IMR-90 (cell line): ENCODE measurements around the gene AGAP1. TPM values are rescaled to one million over a fixed set of nuclear protein-coding genes. Genes with fewer than 3 reads are reported as not detected.

ENCODE experiments used
- ATAC-seq: fragments of 200-7000 bp; cut with Tn5 transposase; 2 replicates; pipeline ENCODE4 v1.9.1; 2020; ENCODE audit warnings: low read depth, mild to moderate bottlenecking, moderate library complexity
- BruUV-seq: library from RNA; stranded (reverse); fragments of 400-500 nt; replicated peaks from 2 replicates; lab custom pipeline; 2021; lab: Mats Ljungman, UMichigan
- CTCF ChIA-PET: fragments of 300-600 bp; formaldehyde crosslinking; extraction: SDS; loops from one replicate; lab custom pipeline; 2021; ENCODE audit warnings: antibody characterized with exemption; lab: Yijun Ruan, JAX
- POLR2A ChIA-PET: fragments of 300-600 bp; sonication (Branson Sonifier 250); formaldehyde crosslinking; loops from one replicate; lab custom pipeline; 2022; ENCODE audit warnings: antibody characterized with exemption; ENCODE audit not compliant: unreplicated experiment; lab: Charles Lee
- DNase-seq: peaks from one replicate; pipeline ENCODE4 v3.0.0; 2013
- H2AFZ ChIP-seq: replicated peaks from 2 replicates; pipeline ENCODE3; 2013; ENCODE audit warnings: low read length, mild to moderate bottlenecking; ENCODE audit not compliant: poor library complexity
- H2AK5ac ChIP-seq: 2 replicates; pipeline ENCODE4 v1.6.1; 2013; ENCODE audit warnings: low read depth, low read length, inconsistent platforms
- H2AK9ac ChIP-seq: replicated peaks from 2 replicates; pipeline ENCODE3; 2013; ENCODE audit warnings: mild to moderate bottlenecking, low read depth, low read length, moderate library complexity; ENCODE audit not compliant: poor library complexity
- H2BK120ac ChIP-seq: 2 replicates; pipeline ENCODE4 v1.6.1; 2013; ENCODE audit warnings: low read depth, low read length, inconsistent platforms
- H2BK15ac ChIP-seq: 3 replicates; pipeline ENCODE4 v1.6.1; 2013; ENCODE audit warnings: low read depth, low read length, inconsistent platforms
- H2BK20ac ChIP-seq: 2 replicates; pipeline ENCODE4 v1.6.1; 2013; ENCODE audit warnings: low read depth, mild to moderate bottlenecking, inconsistent platforms, low read length, moderate library complexity
- H2BK5ac ChIP-seq: 2 replicates; pipeline ENCODE4 v1.6.1; 2013; ENCODE audit warnings: mild to moderate bottlenecking, low read depth, low read length, inconsistent platforms; ENCODE audit not compliant: poor library complexity, severe bottlenecking
- H3K14ac ChIP-seq: replicated peaks from 2 replicates; pipeline ENCODE4 v1.6.1; 2013; ENCODE audit warnings: low read depth, low read length, inconsistent platforms
- H3K18ac ChIP-seq: 2 replicates; pipeline ENCODE4 v1.6.1; 2013; ENCODE audit warnings: low read depth, low read length, control low read depth
- H3K23ac ChIP-seq: 2 replicates; pipeline ENCODE4 v1.6.1; 2013; ENCODE audit warnings: low read depth, low read length, inconsistent platforms
- H3K27ac ChIP-seq: 2 replicates; pipeline ENCODE4 v1.5.1; 2013; ENCODE audit warnings: mild to moderate bottlenecking, control low read depth, low read length; ENCODE audit not compliant: insufficient read depth
- H3K27me3 ChIP-seq: 2 replicates; pipeline ENCODE4 v1.6.1; 2013; ENCODE audit warnings: low read length; ENCODE audit not compliant: control insufficient read depth, insufficient read depth
- H3K36me3 ChIP-seq: 2 replicates; pipeline ENCODE4 v1.6.1; 2013; ENCODE audit warnings: low read length, mixed read lengths; ENCODE audit not compliant: control insufficient read depth, insufficient read depth
- H3K4ac ChIP-seq: 2 replicates; pipeline ENCODE4 v1.6.1; 2013; ENCODE audit warnings: low read depth, low read length, inconsistent platforms
- H3K4me1 ChIP-seq: 2 replicates; pipeline ENCODE4 v1.6.1; 2013; ENCODE audit warnings: low read length, mixed read lengths; ENCODE audit not compliant: control insufficient read depth, insufficient read depth
- H3K4me2 ChIP-seq: 2 replicates; pipeline ENCODE4 v1.6.1; 2013; ENCODE audit warnings: low read depth, mild to moderate bottlenecking, control low read depth, low read length, moderate library complexity
- H3K4me3 ChIP-seq: 2 replicates; pipeline ENCODE4 v1.5.1; 2013; ENCODE audit warnings: low read depth, mild to moderate bottlenecking, control low read depth, low read length, moderate library complexity; ENCODE audit not compliant: insufficient read depth
- H3K56ac ChIP-seq: 2 replicates; pipeline ENCODE4 v1.6.1; 2013; ENCODE audit warnings: low read length, inconsistent platforms; ENCODE audit not compliant: insufficient read depth; ENCODE audit errors: extremely low read depth
- H3K79me1 ChIP-seq, 2 experiments: 2 replicates each; pipeline ENCODE4 v1.6.1; 2013; ENCODE audit warnings: low read length in 2 of 2, inconsistent platforms in 1 of 2, low read depth in 1 of 2
- H3K9ac ChIP-seq: 2 replicates; pipeline ENCODE4 v1.6.1; 2013; ENCODE audit warnings: low read depth, low read length, control low read depth
- H3K9me1 ChIP-seq: 2 replicates; pipeline ENCODE4 v1.6.1; 2013; ENCODE audit warnings: low read length, inconsistent platforms; ENCODE audit not compliant: insufficient read depth
- H3K9me3 ChIP-seq: 2 replicates; pipeline ENCODE4 v1.6.1; 2013; ENCODE audit warnings: low read length; ENCODE audit not compliant: control insufficient read depth, insufficient read depth
- H4K20me1 ChIP-seq: 2 replicates; pipeline ENCODE4 v1.6.1; 2013; ENCODE audit warnings: low read length, inconsistent platforms; ENCODE audit not compliant: insufficient read depth
- H4K5ac ChIP-seq: 2 replicates; pipeline ENCODE4 v1.6.1; 2013; ENCODE audit warnings: mild to moderate bottlenecking, low read depth, low read length, control low read depth
- H4K8ac ChIP-seq, 2 experiments: 2 replicates each; pipeline ENCODE4 v1.6.1; 2013; ENCODE audit warnings: low read depth in 2 of 2, low read length in 2 of 2, control low read depth in 1 of 2, inconsistent platforms in 1 of 2
- H4K91ac ChIP-seq: 2 replicates; pipeline ENCODE4 v1.6.1; 2013; ENCODE audit warnings: low read depth, low read length, inconsistent platforms; ENCODE audit not compliant: insufficient read depth
- BHLHE40 ChIP-seq: fragments of 150-350 bp; IDR thresholded peaks from 2 replicates; pipeline ENCODE4 v1.6.1; 2016; ENCODE audit warnings: mild to moderate bottlenecking, low read depth, low read length
- CTCF ChIP-seq: conservative IDR thresholded peaks from 2 replicates; pipeline ENCODE4 v1.5.1; 2012; ENCODE audit warnings: mild to moderate bottlenecking, low read depth, low read length, improper control_type of control experiment
- ELK1 ChIP-seq: fragments of 150-350 bp; IDR thresholded peaks from 2 replicates; pipeline ENCODE4 v1.6.1; 2016; ENCODE audit warnings: low read depth, mild to moderate bottlenecking, low read length, moderate library complexity, borderline replicate concordance
- FOS ChIP-seq: fragments of 150-350 bp; IDR thresholded peaks from 2 replicates; pipeline ENCODE4 v1.6.1; 2016; ENCODE audit warnings: low read depth, low read length
- MAFK ChIP-seq: IDR thresholded peaks from 2 replicates; pipeline ENCODE4 v1.6.1; 2012; ENCODE audit warnings: low read depth, low read length, improper control_type of control experiment
- NFE2L2 ChIP-seq: fragments of 150-350 bp; IDR thresholded peaks from 2 replicates; pipeline ENCODE4 v1.6.1; 2016; ENCODE audit warnings: low read depth, mild to moderate bottlenecking, low read length
- RAD21 ChIP-seq: IDR thresholded peaks from 2 replicates; pipeline ENCODE4 v1.6.1; 2012; ENCODE audit warnings: low read length, improper control_type of control experiment
- RCOR1 ChIP-seq: IDR thresholded peaks from 2 replicates; pipeline ENCODE4 v1.6.1; 2012; ENCODE audit warnings: mild to moderate bottlenecking, low read length, improper control_type of control experiment; ENCODE audit not compliant: insufficient replicate concordance
- RFX5 ChIP-seq: IDR thresholded peaks from 2 replicates; pipeline ENCODE4 v1.8.0; 2012; ENCODE audit warnings: low read depth, mild to moderate bottlenecking, low read length, moderate library complexity
- WGBS, 2 experiments: methylation state at CpG; one replicate each; pipeline versions ENCODE4 v1.1.5 to v1.1.7; 2013; ENCODE audit warnings: missing lambda C conversion rate in 2 of 2; ENCODE audit not compliant: insufficient read length in 1 of 2; ENCODE audit errors: extremely low coverage in 2 of 2; 5-methylcytosine and 5-hydroxymethylcytosine counted together
- dilution Hi-C: fragments of 300-500 bp; cut with HindIII; formaldehyde crosslinking; loops from one replicate; pipeline ENCODE4 v1.14.3; 2018; ENCODE audit warnings: low sequenced_read_pairs; ENCODE audit not compliant: unreplicated experiment
- in situ Hi-C: fragments of 300-500 bp; cut with MboI; formaldehyde crosslinking; loops from 3 replicates; pipeline ENCODE4 v1.14.3; 2019; ENCODE audit warnings: low sequenced_read_pairs, inconsistent platforms, mixed read lengths
- intact Hi-C: fragments of 100-400 bp; cut with micrococcal nuclease; formaldehyde crosslinking; loops from 2 replicates; pipeline ENCODE4 v1.10.0; 2022
- polyA plus RNA-seq, 3 experiments: library from polyadenylated mRNA; depleted of rRNA; stranded (reverse); fragments of >200 nt; gene quantifications; 2 replicates each; pipeline ENCODE4 v1.2.3, GENCODE V29; 2012; ENCODE audit warnings: low replicate concordance in 1 of 3
- total RNA-seq: library from RNA; depleted of rRNA; stranded (reverse); fragments of >200 nt; gene quantifications from 2 replicates; pipeline ENCODE4 v1.2.3, GENCODE V29; 2012

AGAP1 gene
- total and polyA plus RNA-seq, 2 of the 4 experiments (the other 2 are of a cell fraction): 15.1 to 16.4 TPM

GRCh38 chr2:235883675-235884074 is 389.8 kb downstream of the AGAP1 start:
- Histone ChIP-seq H3K56ac (no peak overlapping the region), H4K5ac (no peak overlapping the region), H3K4me3 (no peak overlapping the region), H4K8ac (no peak overlapping the region), H3K23ac (no peak overlapping the region), H3K4ac (no peak overlapping the region), H2AK5ac (no peak overlapping the region), H3K9me1 (0 out of 2 replicates have a peak, but pooled peaks cover 5% of the 10 kb centered on the region), H3K4me1 (peaks cover 4% of the 10 kb centered on the region; the same call in 1 of the 2 replicates), H2AFZ (no peak overlapping the region), H3K36me3 (peaks cover 1% of the 10 kb centered on the region; the same call in 1 of the 2 replicates), H2BK5ac (no peak overlapping the region), H3K9me3 (no peaks in the 10 kb centered on the region), H3K27me3 (no peaks in the 10 kb centered on the region), H4K91ac (no peak overlapping the region), H2BK20ac (no peak overlapping the region), H3K14ac (no peak overlapping the region), H2BK120ac (no peak overlapping the region), H3K79me1 (no peaks in the 10 kb centered on the region), H3K18ac (no peak overlapping the region), H3K4me2 (no peak overlapping the region), H2AK9ac (no peak overlapping the region), H4K20me1 (no peaks in the 10 kb centered on the region), H3K9ac (no peak overlapping the region), H2BK15ac (no peak overlapping the region), H3K27ac (no peak overlapping the region)
- in situ Hi-C loops (no loop called here), intact Hi-C loops (no loop called here), dilution Hi-C loops (no loop called here)
- no CpG with 5 or more reads among the region's 3 CpGs for WGBS, 2 experiments
- no peak for DNase-seq
- CTCF ChIA-PET: no interaction called here
- no peak for ATAC-seq
- POLR2A ChIA-PET: no interaction called here
- BruUV-seq: no TSS peak
- no peak for TF ChIP-seq BHLHE40
- TF ChIP-seq ELK1: no peak
- TF ChIP-seq FOS: no peak
- no peak for TF ChIP-seq RCOR1
- peak; percentile 81 for TF ChIP-seq NFE2L2
- TF ChIP-seq CTCF: no peak
- no peak for TF ChIP-seq RFX5
- TF ChIP-seq MAFK: peak; percentile 81
- TF ChIP-seq RAD21: no peak
